HTR-8/SVneo (cell line): ENCODE measurements around the gene CAV2.
"Not testable (repeated sequence)": the region's sequence is repeated elsewhere in the genome, so short reads cannot be mapped to it uniquely, and the experiment has no call there.

Experiments used
- DNase-seq: peaks from one replicate; pipeline ENCODE4 v3.0.0; 2011; ENCODE audit warnings: low spot score, mixed read lengths; ENCODE audit not compliant: insufficient read length
- FAIRE-seq: peaks from 2 replicates; lab custom pipeline; 2011; peaks lifted over from hg19 to GRCh38; lab: Jason Lieb, UNC

CAV2 gene

GRCh38 chr7:116499168-116500077 lies at the start of gene CAV2:
CAV2 (plus strand) TSS chr7:116499738; CDS start chr7:116499782, 44 bp downstream.
- FAIRE-seq = no peak
- DNase-seq = peak; percentile 53

GRCh38 chr7:116449950-116450349 lies 49.6 kb upstream of the CAV2 start:
- DNase-seq = no peak
- FAIRE-seq = no peak

GRCh38 chr7:116451957-116452729 lies 47.4 kb upstream of the CAV2 start:
- DNase-seq (no peak), FAIRE-seq (no peak)

- DNase-seq (no peak), FAIRE-seq (no peak)
These were observed 45.2 kb upstream of the CAV2 start for GRCh38 chr7:116454377-116454776.

- FAIRE-seq (no peak), DNase-seq (no peak)
These were observed 44.5 kb upstream of the CAV2 start for GRCh38 chr7:116455009-116455408.

- FAIRE-seq (no peak), DNase-seq (no peak)
These were observed 44.0 kb upstream of the CAV2 start for GRCh38 chr7:116455499-116455898.

- FAIRE-seq = no peak
- DNase-seq = no peak
These were observed 38.0 kb upstream of the CAV2 start for GRCh38 chr7:116461500-116461899.

- no peak for FAIRE-seq
- no peak for DNase-seq
These were observed 35.6 kb upstream of the CAV2 start for GRCh38 chr7:116463956-116464355.

- FAIRE-seq = no peak
- DNase-seq = no peak
These were observed 35.2 kb upstream of the CAV2 start for GRCh38 chr7:116464375-116464774.

GRCh38 chr7:116465125-116465524 lies 34.4 kb upstream of the CAV2 start:
- DNase-seq (no peak), FAIRE-seq (no peak)

- no peak for DNase-seq
- FAIRE-seq = no peak
These were observed 31.0 kb upstream of the CAV2 start for GRCh38 chr7:116468534-116468933.

GRCh38 chr7:116477625-116478024 lies 21.9 kb upstream of the CAV2 start:
- FAIRE-seq (no peak), DNase-seq (no peak)

GRCh38 chr7:116478834-116479233 lies 20.7 kb upstream of the CAV2 start:
- FAIRE-seq (no peak), DNase-seq (no peak)

GRCh38 chr7:116483271-116483942 lies 16.1 kb upstream of the CAV2 start:
- no peak for FAIRE-seq

GRCh38 chr7:116484389-116484788 lies 15.1 kb upstream of the CAV2 start:
- DNase-seq, FAIRE-seq: not testable (repeated sequence)

More at GRCh38 chr7:116483271-116483942, 16.1 kb upstream of the CAV2 start:
- DNase-seq = no peak

GRCh38 chr7:116487907-116488521 lies 11.5 kb upstream of the CAV2 start:
- DNase-seq (no peak), FAIRE-seq (no peak)

- no peak for DNase-seq
- no peak for FAIRE-seq
These were observed 9.2 kb upstream of the CAV2 start for GRCh38 chr7:116490351-116490750.

- DNase-seq (no peak), FAIRE-seq (no peak)
These were observed 7.5 kb upstream of the CAV2 start for GRCh38 chr7:116491887-116492653.

- no peak for DNase-seq
- no peak for FAIRE-seq
These were observed 6.9 kb upstream of the CAV2 start for GRCh38 chr7:116492654-116493109.
